ENCODE measurements around the gene ETV6.
A peak's percentile ranks its signal among the peaks of the same experiment; 100 is the strongest.

ETV6 gene

DNA sequence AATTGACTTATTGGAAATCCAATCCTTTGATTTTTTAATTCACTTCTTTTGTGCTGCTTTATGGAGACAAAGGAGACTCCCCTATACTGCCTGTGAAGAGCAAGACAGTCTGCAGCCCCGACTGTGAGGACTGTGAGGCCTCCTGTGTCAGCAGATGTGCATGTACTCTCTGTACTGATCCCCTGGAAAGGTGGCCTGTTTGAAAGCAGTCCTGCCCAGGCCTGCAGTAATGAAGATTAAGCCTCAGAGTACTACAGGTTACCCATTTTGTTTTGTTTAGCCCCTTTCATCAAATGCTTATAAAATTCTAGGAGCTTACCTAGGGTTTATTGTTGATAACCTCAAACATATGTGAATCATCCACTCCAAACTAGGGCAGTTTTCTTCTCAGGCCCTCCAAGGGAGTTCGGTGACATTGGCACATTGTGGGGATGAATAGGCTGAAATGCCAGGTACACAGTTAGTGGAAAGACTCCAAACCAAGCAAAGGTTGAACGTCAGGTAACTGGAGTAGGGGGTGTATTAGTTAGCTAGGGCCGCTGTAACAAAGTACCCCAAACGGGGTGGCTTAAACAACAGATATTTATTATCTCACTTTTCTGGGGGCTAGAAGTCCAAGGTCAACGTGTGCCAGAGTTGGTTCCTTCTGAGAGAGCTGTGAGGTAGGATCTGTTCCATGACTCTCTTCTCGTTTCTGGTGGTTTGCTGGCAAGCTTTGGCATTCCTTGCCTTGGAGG, 212.6 kb downstream of the ETV6 start:
- no peak for DNase-seq (ENCODE audit: low spot score)

GRCh38 chr12:11862798-11863197, 213.3 kb downstream of the ETV6 start:
- DNase-seq (ENCODE audit: low spot score), result no peak

- DNase-seq (ENCODE audit: low spot score), result no peak
Observed at GRCh38 chr12:11863478-11863906, 214.0 kb downstream of the ETV6 start.

GRCh38 chr12:11863988-11864387, 214.5 kb downstream of the ETV6 start:
- DNase-seq (ENCODE audit: low spot score), result peak; percentile 47

- DNase-seq (ENCODE audit: low spot score), result no peak
Observed at GRCh38 chr12:11865824-11866223, 216.3 kb downstream of the ETV6 start.

DNA sequence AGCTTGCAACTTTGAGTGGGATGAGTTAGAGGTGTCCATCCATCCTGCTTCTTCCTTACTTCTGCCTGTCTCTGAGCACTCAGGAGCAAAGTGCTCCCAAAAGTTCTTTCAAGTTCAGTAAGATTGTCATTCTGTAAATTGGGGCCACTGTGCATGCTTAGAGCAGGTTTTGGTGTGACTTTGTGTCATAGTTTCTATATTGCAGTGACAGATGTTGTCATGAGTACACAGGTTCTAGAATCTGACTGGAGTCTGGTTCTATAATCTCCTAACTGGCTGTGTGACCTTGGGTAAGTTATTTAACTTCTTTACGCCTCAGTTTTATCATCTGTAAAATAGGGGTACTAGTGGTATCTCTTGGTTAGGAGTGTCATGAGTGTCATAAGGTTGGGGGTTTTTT, 218.6 kb downstream of the ETV6 start:
- DNase-seq (ENCODE audit: low spot score), result no peak

- DNase-seq (ENCODE audit: low spot score), result no peak
Observed at GRCh38 chr12:11869406-11869805, 219.9 kb downstream of the ETV6 start.

GRCh38 chr12:11870041-11870451, 220.6 kb downstream of the ETV6 start:
- no peak for DNase-seq (ENCODE audit: low spot score)

DNA sequence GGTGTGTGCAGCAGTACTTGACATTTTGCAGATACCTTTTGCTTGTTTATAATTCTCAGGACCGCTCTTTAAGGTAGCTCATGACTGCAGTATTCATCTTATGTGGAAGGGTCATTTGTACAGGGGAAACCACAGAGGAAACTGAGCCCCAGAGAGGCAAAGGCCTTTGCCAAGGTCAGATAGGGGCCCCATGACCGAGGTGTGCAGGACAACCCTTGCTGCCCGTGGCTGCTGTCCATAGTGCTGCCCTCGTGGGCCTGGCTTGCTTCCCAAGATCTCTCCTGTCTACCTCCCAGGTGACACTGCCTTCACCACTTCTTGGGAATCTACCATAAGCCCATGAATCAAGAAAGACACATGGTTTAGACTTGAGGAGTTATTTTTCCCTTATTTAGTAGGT, 222.6 kb downstream of the ETV6 start:
- DNase-seq (ENCODE audit: low spot score), result no peak

- peak; percentile 81 for DNase-seq (ENCODE audit: low spot score)
Observed at GRCh38 chr12:11875414-11875935, 226.0 kb downstream of the ETV6 start.

- DNase-seq (ENCODE audit: low spot score), result no peak
Observed at GRCh38 chr12:11876307-11876706, 226.8 kb downstream of the ETV6 start.

DNA sequence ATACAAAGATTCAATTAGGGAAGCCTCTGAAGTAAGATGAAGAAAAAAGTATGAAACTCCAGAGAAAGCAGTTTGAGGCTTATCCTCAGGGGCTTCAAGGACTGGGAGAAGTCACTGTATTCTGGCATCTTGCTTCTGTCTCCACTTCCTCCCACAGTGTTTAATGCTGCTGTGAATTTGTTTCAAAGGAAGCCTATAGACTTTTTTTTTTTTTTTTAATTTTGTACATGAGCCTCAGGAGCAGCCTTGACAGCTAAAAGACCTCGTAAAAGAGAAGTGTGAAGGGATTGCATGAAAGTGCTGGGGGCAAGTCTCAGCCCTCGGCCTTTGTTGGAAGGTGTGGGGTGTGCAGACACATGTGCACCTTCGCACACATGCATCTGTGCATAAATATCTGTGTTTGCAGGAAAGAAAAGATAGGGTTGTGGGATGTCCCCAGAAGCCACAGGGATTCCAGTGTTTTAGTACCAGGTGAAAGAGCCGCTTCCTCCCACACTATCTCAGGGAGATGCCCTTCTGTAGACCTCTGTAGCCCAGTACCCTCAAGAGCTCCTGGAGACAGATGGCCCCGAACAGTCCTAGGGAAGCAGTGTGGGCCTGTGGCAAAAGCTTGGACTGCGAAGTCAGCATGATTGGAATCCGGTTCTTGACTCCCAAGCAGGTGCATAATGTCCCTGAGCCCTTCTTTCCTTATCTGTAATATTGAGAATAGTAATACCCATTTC, 227.8 kb downstream of the ETV6 start:
- no peak for DNase-seq (ENCODE audit: low spot score)

DNA sequence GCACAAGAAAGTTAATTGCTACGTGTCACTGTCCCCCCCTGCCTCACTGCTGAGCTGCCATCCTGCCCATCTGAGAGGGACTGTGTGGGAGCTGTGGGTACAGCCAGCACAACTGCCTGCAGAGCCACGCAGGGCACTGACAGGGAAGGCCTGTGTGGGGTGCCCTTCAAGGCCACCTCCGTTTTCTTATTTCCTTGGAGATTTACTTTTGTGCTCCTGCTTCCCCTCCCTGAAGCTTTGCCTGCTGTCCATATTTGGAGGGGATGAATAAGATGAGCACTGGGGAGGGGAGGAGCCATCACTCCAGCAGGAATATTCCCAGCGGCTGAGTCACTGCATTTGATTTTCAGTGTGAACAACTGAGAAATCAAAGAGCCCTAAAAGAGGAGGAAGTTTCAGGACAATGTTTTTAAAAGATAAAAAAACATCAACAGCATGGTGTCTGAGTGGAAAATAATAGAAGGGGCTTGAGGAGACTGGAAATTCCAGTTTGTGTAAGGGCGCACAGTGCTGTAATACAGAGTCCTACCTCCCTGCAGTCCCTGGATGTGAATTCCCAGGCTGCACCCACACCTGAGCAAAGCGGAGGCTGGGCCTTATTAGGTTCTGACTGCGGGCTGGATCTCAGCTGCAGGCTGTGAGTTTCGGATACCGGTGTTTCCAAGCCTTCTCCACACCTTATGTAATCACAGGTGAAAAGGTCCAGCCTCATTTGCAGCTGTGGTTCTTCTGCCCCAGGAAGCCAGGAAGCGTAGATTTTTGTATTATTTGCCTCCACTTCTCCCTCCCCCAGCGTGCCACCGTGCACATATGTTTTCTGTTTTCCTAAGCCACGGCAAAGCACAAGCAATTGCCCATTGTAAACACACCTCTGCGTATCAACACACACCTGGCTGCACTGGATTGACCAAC, 228.7 kb downstream of the ETV6 start:
- DNase-seq (ENCODE audit: low spot score), result peak; percentile 58

DNA sequence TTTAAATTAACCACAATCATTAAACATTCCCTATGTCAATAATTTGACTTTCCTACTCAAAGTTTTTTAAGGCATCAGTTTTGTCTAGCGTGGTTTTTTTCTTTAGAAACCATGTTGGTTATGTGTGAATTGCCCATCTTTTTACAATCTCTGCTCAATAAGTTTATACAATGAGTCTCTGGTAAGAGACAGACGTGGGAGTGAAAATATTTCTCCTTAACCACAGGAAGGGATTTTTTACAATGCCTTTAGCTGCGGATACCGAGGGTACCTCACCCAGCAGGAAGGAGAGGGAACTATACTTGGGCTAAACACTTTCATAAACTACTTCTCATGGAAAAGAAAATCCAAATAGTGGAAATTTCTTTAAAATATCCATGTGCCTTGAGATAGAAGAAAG, 229.8 kb downstream of the ETV6 start:
- no peak for DNase-seq (ENCODE audit: low spot score)

DNA sequence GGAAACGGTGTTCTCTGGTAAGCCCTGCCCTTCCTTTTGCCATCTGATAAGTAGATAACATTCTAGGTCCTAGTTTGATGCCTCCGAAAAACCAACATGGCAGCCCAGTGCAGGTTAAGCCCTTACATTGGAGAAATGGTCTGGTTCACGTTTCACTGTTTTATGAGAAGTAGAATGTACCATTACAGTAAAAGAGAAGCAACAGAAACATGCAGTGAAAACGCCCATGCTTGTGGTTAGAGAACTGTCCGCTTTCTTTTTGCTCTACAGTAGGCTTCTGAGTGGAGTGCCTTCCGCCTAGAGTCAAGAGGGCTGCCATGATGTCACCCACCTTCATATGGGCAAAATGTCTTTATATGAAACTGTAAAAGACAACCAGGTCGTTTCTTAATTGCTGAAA, 230.9 kb downstream of the ETV6 start:
- DNase-seq (ENCODE audit: low spot score), result no peak

GRCh38 chr12:11881835-11882234, 232.4 kb downstream of the ETV6 start:
- DNase-seq (ENCODE audit: low spot score), result peak; percentile 76

DNA sequence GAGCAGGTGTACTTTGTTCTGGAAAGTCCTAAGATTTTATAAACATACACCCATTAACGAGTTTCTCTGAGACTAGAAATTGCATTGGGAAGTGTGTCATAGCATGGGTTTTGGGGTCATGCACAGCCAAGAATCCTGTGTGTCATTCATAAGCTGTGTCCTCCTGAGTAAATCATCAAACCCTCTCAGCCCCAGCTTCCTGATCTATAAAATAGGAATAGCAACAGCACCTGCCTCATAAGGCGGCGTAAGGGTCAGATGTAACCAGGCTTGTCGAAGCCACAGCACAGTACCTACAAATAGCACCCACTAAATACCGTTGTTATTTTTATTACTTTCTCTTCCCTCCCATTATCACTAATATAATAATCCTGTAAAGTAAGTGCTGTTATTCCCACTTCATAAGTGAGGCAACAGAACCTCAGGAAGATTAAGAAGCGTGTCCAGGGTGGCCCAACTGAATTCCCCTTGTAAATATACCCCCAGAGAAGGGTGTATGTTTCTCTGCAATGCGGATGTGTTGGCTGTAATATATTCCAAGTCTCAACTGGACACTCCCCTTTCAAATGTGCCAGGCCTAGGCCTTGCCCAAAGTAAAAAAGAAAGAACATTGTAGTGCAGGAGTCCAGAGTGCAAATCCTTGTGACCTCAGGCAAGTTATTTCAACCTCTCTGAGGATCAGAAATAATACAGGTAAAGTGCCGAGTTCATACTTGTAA, 233.0 kb downstream of the ETV6 start:
- DNase-seq (ENCODE audit: low spot score), result peak; percentile 61

DNA sequence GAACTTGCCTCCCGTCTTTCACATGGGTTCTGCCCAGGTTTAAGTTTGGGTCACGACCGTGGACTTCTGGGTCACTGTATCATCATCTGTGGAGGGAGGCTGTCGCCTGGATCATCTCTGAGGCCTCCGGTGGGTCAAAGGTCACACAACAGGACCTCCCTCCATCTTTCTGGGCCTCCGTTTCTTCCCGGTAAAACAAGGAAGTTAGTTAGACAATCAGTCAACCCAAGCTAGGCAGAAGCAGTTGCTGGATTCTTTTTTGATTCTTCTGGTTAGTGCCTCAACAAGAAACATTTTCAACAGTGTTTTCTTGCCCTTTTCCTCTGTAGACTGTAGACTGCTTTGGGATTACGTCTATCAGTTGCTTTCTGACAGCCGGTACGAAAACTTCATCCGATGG, 234.6 kb downstream of the ETV6 start:
- no peak for DNase-seq (ENCODE audit: low spot score)

GRCh38 chr12:11884706-11885105, 235.2 kb downstream of the ETV6 start:
- peak; percentile 55 for DNase-seq (ENCODE audit: low spot score)

DNA sequence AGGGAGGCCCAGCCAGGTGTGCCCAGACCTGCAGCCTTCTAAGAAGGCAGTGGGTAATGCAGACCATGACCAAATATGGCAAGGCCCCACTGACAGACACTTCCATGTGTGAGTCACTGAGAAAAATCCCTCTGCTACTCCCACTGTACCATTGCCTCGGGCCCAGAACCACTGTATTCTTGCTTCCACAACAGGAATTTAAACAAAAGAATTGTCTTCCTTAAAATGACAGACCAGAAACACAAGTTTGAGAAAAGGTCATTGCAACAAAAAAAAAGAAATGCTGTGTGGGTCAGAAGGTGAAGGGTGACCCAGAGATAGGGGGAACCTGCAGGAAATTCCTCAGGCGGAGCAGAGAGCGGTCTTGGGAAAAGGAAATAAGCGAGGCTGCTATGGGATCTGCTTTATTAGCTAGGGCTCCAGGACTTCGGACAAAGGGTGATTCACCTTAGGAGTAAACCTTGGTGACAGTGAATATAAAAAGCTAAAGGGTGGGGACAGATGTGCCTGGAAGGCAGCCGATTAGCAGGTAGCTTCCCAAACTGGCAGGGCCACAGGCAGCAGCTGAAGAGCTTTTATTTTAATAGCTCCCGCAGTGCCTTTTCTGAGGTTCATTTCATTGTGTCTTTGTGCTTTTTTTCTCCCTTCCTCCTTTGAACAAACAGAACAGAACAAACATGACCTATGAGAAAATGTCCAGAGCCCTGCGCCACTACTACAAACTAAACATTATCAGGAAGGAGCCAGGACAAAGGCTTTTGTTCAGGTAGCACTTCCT, 236.0 kb downstream of the ETV6 start:
- peak; percentile 84 for DNase-seq (ENCODE audit: low spot score)

DNA sequence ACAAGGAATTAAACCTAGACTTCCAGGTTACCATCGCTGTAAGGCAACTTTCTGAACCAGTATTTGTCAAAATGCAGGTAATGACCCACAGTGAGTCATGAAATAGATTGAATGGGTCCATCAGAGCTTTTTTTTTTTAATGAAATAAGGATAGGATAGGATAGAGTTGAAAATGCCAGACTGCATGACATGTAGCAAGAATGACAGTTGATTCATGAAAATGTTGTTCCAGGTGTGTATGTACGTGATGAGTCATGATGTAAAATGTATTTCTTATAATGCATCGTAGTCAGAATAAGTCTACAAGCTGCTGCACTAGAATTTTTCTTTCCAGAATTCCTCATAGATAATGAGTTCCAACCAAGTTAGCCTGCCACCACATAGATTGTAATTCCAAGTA, 236.9 kb downstream of the ETV6 start:
- no peak for DNase-seq (ENCODE audit: low spot score)

Measured in LoVo (cell line).